ENCODE measurements around the gene GLDC. TPM values are rescaled to one million over a fixed set of nuclear protein-coding genes. Genes with fewer than 3 reads are reported as not detected.

Gene GLDC
- total RNA-seq, 2 donors from 2014 or later = 0.21 to 1.1 TPM

GRCh38 chr9:6506571-6506970, 139.0 kb downstream of the GLDC start:
- Histone ChIP-seq H3K27me3 (no peaks in the 10 kb centered on the region), H3K9ac (ENCODE audit: low read depth in 2 of 2, low read length in 2 of 2) (no peak overlapping the region), H3K9me3 (no peaks in the 10 kb centered on the region), H3K4me1 (no peaks in the 10 kb centered on the region), H3K4me3 (no peak overlapping the region), H3K27ac (no peak overlapping the region), H3K36me3 (peaks cover 8% of the 10 kb centered on the region)
- intact Hi-C loops (cut with DNase I) = no loop called here
- TF ChIP-seq CTCF (IDR thresholded peaks at IDR 0.05) = no peak
- DNase-seq = no peak

DNA sequence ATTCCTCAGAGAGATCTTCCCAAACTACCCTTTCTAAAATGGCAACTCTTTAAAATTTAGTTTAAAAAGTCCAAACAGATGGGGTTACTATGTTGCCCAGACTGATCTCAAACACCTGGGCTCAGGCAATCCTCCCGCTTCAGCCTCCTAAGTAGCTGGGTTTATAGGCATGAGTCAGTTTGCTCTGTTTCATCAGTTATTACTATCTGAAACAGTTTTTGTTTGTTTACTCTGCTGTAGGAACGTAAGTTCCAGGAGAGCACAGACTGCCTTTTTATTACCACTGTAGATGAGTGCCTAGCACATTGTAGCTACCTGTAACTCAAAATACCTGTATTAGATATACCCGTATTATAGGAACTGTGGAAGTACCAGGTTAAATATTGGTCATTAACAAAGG, 143.1 kb downstream of the GLDC start:
- intact Hi-C loops (cut with DNase I) = no loop called here

DNA sequence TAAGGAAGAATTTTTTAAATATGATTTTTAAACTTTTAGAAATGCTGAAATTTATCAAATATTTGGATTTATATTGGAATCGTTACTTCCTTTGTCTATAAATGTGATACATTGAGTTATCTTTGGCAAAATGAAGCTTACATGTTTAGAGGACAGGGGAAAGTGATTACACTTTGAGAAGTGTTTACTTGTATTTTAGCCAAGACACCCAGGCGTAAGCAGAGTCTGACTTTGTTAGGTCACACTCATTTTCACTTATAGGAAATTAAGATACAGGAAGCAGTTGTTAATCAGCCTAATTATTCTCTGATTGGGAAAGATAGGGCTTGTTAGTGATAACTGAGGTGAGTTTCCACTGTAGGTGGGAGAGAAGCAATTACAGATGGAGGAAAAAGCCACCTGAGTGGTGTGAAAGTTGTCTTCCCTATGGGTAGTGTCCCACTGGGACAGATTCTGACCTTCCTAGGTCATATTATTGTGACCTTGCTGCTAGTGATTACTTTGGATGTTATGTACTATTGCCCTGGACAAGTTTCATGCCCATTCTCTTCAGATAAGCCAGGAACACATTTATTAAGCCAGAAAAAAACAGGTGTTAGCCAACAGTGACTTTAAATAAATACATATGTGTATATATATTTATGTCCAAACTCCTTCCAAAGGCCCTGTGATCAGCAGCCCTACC, 143.9 kb downstream of the GLDC start:
- H3K9ac ChIP-seq (ENCODE audit: low read depth in 2 of 2, low read length in 2 of 2) = no peak overlapping the region
- TF ChIP-seq CTCF (IDR thresholded peaks at IDR 0.05) = no peak
- no peaks in the 10 kb centered on the region for H3K9me3 ChIP-seq
- H3K27me3 ChIP-seq = no peaks in the 10 kb centered on the region
- intact Hi-C loops (cut with DNase I) = no loop called here
- H3K27ac ChIP-seq = no peak overlapping the region
- peaks cover 13% of the 10 kb centered on the region for H3K36me3 ChIP-seq
- no peak overlapping the region for H3K4me3 ChIP-seq
- no peak for DNase-seq
- H3K4me1 ChIP-seq = no peaks in the 10 kb centered on the region

More for the DNA sequence above, 143.1 kb downstream of the GLDC start:
- H3K27me3 ChIP-seq = no peaks in the 10 kb centered on the region
- no peak overlapping the region for H3K27ac ChIP-seq
- no peaks in the 10 kb centered on the region for H3K4me1 ChIP-seq
- TF ChIP-seq CTCF (IDR thresholded peaks at IDR 0.05) = no peak
- H3K36me3 ChIP-seq = peaks cover 13% of the 10 kb centered on the region
- no peak overlapping the region for H3K9ac ChIP-seq (ENCODE audit: low read depth in 2 of 2, low read length in 2 of 2)
- H3K4me3 ChIP-seq = no peak overlapping the region
- H3K9me3 ChIP-seq = no peaks in the 10 kb centered on the region
- DNase-seq = no peak

GRCh38 chr9:6498982-6499381, 146.5 kb downstream of the GLDC start:
- TF ChIP-seq CTCF (IDR thresholded peaks at IDR 0.05) = no peak
- Histone ChIP-seq H3K4me3 (no peak overlapping the region), H3K27me3 (no peaks in the 10 kb centered on the region), H3K9me3 (no peaks in the 10 kb centered on the region), H3K27ac (no peak overlapping the region), H3K36me3 (peaks cover 5% of the 10 kb centered on the region), H3K9ac (ENCODE audit: low read depth in 2 of 2, low read length in 2 of 2) (no peak overlapping the region), H3K4me1 (no peaks in the 10 kb centered on the region)
- no peak for DNase-seq
- intact Hi-C loops (cut with DNase I) = loop anchor here (10.0 kb wide), 1 partner anchor 66 kb away; no protein-coding TSS in a partner anchor

- no peaks in the 10 kb centered on the region for H3K9me3 ChIP-seq
- H3K36me3 ChIP-seq = peaks cover 5% of the 10 kb centered on the region
- no peak for TF ChIP-seq CTCF (IDR thresholded peaks at IDR 0.05)
- H3K4me1 ChIP-seq = no peaks in the 10 kb centered on the region
- no peak overlapping the region for H3K4me3 ChIP-seq
- intact Hi-C loops (cut with DNase I) = loop anchor here (10.0 kb wide), 1 partner anchor 69 kb away; no protein-coding TSS in a partner anchor
- no peak overlapping the region for H3K9ac ChIP-seq (ENCODE audit: low read depth in 2 of 2, low read length in 2 of 2)
- no peak for DNase-seq
- H3K27me3 ChIP-seq = no peaks in the 10 kb centered on the region
- no peak overlapping the region for H3K27ac ChIP-seq
Measured at GRCh38 chr9:6495466-6495865, 150.1 kb downstream of the GLDC start.

Data from colonic mucosa (tissue), 4 donors.